Type B pancreatic cell (in vitro differentiated cells): Measurements from ENCODE around the gene PSMB7. TPM values are rescaled to one million over a fixed set of nuclear protein-coding genes. Genes with fewer than 3 reads are reported as not detected.

ENCODE experiments used
- DNase-seq: peaks from one replicate; pipeline ENCODE4 v3.0.0; 2021; ENCODE audit warnings: mixed read lengths; ENCODE audit not compliant: unreplicated experiment; ENCODE audit errors: extremely low spot score
- H3K27ac Mint-ChIP-seq: 2 replicates; pipeline ENCODE4 v1.8.0; 2021; ENCODE audit warnings: mild to moderate bottlenecking, mixed read lengths
- H3K27me3 Mint-ChIP-seq: 2 replicates; pipeline ENCODE4 v1.8.0; 2021; ENCODE audit warnings: mixed read lengths
- H3K36me3 Mint-ChIP-seq: 2 replicates; pipeline ENCODE4 v1.8.0; 2021; ENCODE audit warnings: mixed read lengths
- H3K4me1 Mint-ChIP-seq: one replicate; pipeline ENCODE4 v1.8.0; 2021; ENCODE audit warnings: mixed read lengths; ENCODE audit not compliant: unreplicated experiment
- H3K4me3 Mint-ChIP-seq: 2 replicates; pipeline ENCODE4 v1.8.0; 2021; ENCODE audit warnings: mild to moderate bottlenecking, mixed read lengths
- H3K9me3 Mint-ChIP-seq: 2 replicates; pipeline ENCODE4 v1.8.0; 2021; ENCODE audit warnings: mixed read lengths
- total RNA-seq: library from RNA; stranded (reverse); gene quantifications from 2 replicates; pipeline ENCODE4 v1.2.1, GENCODE V29; 2021; ENCODE audit warnings: low replicate concordance
- TF ChIP-seq, protein P1 (sequence below): fragments of 200-600 bp; sonication (generic); conservative IDR thresholded peaks from 2 replicates; pipeline ENCODE4 v1.5.0; 2021; ENCODE audit warnings: antibody characterized with exemption, mild to moderate bottlenecking

The PSMB7 gene
- total RNA-seq, 1 donor from 2014 or later = 168 TPM

DNA sequence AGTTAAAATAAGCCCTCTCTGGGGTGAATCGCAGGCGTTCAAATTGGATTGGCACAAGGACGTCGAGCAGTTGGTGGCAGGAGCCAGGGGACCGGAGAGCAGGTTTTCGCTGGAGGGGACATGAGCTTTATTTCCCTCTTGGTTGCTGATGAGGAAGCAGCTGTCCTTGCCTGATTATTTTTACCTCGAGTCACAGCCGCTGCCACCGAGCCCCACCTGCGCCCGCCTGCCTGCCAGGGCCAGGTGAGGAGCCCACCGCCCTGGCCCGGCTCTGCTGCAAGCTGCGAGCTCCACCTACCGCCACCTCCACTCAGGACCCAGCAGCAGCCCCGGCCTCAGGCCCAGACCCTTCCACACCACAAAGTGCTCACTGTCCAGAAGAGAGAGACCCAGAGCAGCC lies 26.0 kb upstream of the PSMB7 start:
- TF ChIP-seq, protein P1, sequence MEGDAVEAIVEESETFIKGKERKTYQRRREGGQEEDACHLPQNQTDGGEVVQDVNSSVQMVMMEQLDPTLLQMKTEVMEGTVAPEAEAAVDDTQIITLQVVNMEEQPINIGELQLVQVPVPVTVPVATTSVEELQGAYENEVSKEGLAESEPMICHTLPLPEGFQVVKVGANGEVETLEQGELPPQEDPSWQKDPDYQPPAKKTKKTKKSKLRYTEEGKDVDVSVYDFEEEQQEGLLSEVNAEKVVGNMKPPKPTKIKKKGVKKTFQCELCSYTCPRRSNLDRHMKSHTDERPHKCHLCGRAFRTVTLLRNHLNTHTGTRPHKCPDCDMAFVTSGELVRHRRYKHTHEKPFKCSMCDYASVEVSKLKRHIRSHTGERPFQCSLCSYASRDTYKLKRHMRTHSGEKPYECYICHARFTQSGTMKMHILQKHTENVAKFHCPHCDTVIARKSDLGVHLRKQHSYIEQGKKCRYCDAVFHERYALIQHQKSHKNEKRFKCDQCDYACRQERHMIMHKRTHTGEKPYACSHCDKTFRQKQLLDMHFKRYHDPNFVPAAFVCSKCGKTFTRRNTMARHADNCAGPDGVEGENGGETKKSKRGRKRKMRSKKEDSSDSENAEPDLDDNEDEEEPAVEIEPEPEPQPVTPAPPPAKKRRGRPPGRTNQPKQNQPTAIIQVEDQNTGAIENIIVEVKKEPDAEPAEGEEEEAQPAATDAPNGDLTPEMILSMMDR = no peak
- Mint-ChIP-seq H3K27me3 (peaks cover 8% of the 10 kb centered on the region), H3K4me1 (no peaks in the 10 kb centered on the region), H3K27ac (no peak overlapping the region), H3K4me3 (no peak overlapping the region), H3K9me3 (no peaks in the 10 kb centered on the region), H3K36me3 (no peaks in the 10 kb centered on the region)
- no peak for DNase-seq

DNA sequence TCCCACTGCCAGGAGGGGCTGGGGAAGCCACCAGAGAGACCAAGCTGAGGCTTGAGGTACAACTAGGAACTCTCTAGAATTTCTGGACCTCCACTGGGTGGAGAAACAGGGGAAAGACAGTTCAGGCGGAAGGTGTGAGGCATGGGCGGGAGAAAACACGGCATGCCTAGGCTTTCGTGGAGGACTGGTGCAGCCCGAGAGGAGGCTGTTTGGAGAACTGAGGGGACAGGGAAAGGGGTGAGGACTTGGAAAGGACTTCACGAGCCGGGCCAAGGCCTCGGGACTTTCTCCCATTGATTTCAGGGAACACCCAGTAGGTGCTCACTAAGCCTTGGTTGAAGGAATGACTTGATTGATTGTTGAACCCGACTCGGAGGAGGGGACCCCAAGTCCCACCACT lies 25.5 kb upstream of the PSMB7 start:
- Mint-ChIP-seq H3K36me3 (no peaks in the 10 kb centered on the region), H3K27ac (no peak overlapping the region), H3K9me3 (no peaks in the 10 kb centered on the region), H3K27me3 (peaks cover 8% of the 10 kb centered on the region), H3K4me3 (no peak overlapping the region), H3K4me1 (no peaks in the 10 kb centered on the region)
- TF ChIP-seq, protein P1 = no peak
- DNase-seq = no peak

DNA sequence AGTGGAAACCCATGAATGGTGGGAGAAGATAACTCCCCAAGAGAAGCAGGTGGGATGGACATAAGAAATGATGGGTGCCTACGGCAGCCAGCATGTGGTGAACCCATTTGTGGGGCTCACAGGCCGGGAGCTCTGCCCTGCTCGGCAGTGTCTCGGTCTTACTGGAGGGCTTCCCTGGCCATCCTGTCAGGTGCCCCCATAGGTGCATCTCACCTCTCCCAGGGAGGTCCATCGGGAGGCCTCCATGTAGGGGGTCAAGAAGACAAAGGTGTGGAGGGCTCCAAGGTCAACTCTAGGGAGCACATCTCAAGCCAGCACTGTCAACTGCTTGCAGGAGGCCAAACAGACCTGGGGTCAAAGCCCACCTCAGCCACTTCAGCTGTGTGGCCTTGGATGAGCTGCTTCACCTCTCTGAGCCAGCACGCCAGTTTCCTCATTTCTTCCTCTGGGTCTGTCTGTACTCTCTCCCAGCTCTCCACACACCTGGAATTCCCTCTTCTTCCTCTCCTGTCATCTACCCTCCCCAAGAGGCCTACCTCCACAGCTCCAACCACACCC lies 24.5 kb upstream of the PSMB7 start:
- TF ChIP-seq, protein P1 = no peak
- Mint-ChIP-seq H3K36me3 (no peaks in the 10 kb centered on the region), H3K4me3 (no peak overlapping the region), H3K27me3 (peaks cover 8% of the 10 kb centered on the region), H3K4me1 (no peaks in the 10 kb centered on the region), H3K9me3 (no peaks in the 10 kb centered on the region), H3K27ac (no peak overlapping the region)
- DNase-seq = no peak

DNA sequence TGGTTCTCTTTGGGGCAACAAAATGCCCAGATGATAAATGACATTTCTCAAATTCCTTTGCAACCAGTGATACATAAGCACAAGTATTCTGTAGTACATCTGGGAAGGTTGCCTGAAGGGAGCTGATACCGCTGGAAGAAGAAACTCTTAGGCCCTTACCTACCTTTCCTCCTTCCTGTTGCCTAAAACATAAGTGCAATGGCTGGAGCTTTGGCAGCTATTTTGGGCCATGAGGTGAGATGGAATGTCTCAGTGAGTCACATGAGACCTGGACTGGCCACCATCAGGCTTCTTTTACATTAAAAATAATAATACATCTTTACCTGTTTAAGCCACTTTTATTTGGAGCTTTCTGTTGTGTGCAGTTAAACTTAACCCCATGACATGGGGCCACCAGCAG lies 23.8 kb upstream of the PSMB7 start:
- Mint-ChIP-seq H3K4me3 (no peak overlapping the region), H3K9me3 (no peaks in the 10 kb centered on the region), H3K4me1 (no peaks in the 10 kb centered on the region), H3K36me3 (no peaks in the 10 kb centered on the region), H3K27ac (no peak overlapping the region), H3K27me3 (peaks cover 8% of the 10 kb centered on the region)
- TF ChIP-seq, protein P1 = no peak
- DNase-seq = no peak

DNA sequence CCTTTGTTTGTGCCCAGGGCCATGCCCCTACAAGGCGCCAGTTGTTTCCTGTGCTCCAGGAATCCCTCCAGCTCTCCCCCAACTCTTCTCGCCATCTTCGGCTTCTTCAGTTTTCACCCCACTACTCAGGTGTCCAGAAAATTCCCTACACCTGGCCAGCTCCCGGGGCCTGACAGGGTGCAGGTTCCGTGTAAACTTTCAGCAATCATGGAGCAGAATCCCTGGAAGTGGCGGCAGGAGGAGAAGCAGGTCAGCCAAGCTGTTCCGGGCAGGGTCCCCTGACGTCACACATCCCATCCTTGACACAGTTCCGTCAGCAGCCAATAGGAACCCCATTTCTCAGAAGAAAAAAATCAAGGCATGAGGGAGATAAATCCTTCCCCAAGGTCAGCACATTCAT lies 22.8 kb upstream of the PSMB7 start:
- TF ChIP-seq, protein P1 = no peak
- H3K4me1 Mint-ChIP-seq = no peaks in the 10 kb centered on the region
- H3K27me3 Mint-ChIP-seq = peaks cover 8% of the 10 kb centered on the region
- H3K27ac Mint-ChIP-seq = no peak overlapping the region
- no peaks in the 10 kb centered on the region for H3K36me3 Mint-ChIP-seq
- no peak for DNase-seq
- no peak overlapping the region for H3K4me3 Mint-ChIP-seq
- H3K9me3 Mint-ChIP-seq = no peaks in the 10 kb centered on the region

DNA sequence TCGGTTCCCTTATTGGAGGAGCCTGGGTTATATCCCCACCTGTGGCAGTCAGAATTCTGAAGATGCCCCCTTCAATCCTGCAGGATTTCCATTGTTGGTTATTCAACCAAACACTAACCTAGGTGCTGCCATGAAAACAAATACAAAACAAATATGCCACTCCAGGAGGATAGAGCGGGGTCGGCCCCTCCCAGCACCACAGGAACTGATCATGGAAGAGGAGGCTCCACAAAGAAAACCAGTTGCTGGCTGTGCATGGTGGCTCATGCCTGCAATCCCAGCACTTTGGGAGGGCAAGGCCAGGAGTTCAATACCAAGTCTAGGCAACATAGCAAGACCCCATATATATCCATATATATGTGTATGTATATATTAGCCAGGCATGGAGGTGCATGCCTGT lies 21.8 kb upstream of the PSMB7 start:
- Mint-ChIP-seq H3K27me3 (peaks cover 7% of the 10 kb centered on the region), H3K9me3 (no peaks in the 10 kb centered on the region), H3K36me3 (no peaks in the 10 kb centered on the region), H3K4me1 (no peaks in the 10 kb centered on the region), H3K27ac (no peak overlapping the region), H3K4me3 (no peak overlapping the region)
- TF ChIP-seq, protein P1 = no peak
- DNase-seq = no peak
